Measurements from ENCODE around the gene ZNRF3.

GRCh38 chr22:28927630-28928029, 44.3 kb downstream of the ZNRF3 start:
- TF ChIP-seq CTCF (IDR thresholded peaks at IDR 0.05) (no peak), POLR2A (IDR thresholded peaks at IDR 0.05) (no peak)
